Measurements from ENCODE around the gene FAM168A. TPM values are rescaled to one million over a fixed set of nuclear protein-coding genes. Genes with fewer than 3 reads are reported as not detected.

Gene FAM168A
- total and polyA plus RNA-seq, 10 of the 15 experiments (the other 5 are each of a cell fraction or from before 2014, with no cell fraction given), result 1.7 to 20.0 (median 10.0) TPM

GRCh38 chr11:73383249-73384124 lies 214.4 kb downstream of the FAM168A start (continued):
- no peak for TF ChIP-seq CHD1 (IDR thresholded peaks at IDR 0.05; ENCODE audit: low read depth, low read length)
- peak; percentile 80 for TF ChIP-seq RELB (IDR thresholded peaks at IDR 0.05; ENCODE audit: low read depth)
- TF ChIP-seq HDGF (IDR thresholded peaks at IDR 0.05), result no peak
- no peak for TF ChIP-seq HDAC6 (IDR thresholded peaks at IDR 0.05; ENCODE audit: unreplicated experiment)
- no peak for TF ChIP-seq NR2C2 (IDR thresholded peaks at IDR 0.05; ENCODE audit: borderline replicate concordance, control insufficient read depth, insufficient read length, low read depth)
- TF ChIP-seq NR2C1 (IDR thresholded peaks at IDR 0.05), result no peak
- TF ChIP-seq STAT1 (conservative IDR thresholded peaks at IDR 0.05), result no peak
- TF ChIP-seq USF2 (IDR thresholded peaks at IDR 0.05; ENCODE audit: borderline replicate concordance, low read depth, low read length), result no peak
- no peak for TF ChIP-seq CBFB (IDR thresholded peaks at IDR 0.05; ENCODE audit: low read depth)
- TF ChIP-seq E2F8 (IDR thresholded peaks at IDR 0.05; ENCODE audit: low read depth, partially characterized antibody), result no peak
- TF ChIP-seq TCF3 (IDR thresholded peaks at IDR 0.05; ENCODE audit: borderline replicate concordance, insufficient read depth, low read depth, low read length), result no peak
- TF ChIP-seq CHD4 (IDR thresholded peaks at IDR 0.05), result no peak
- 0 out of 2 replicates have a peak, but pooled peaks have one; percentile 12 for TF ChIP-seq ELK1 (IDR thresholded peaks at IDR 0.05; ENCODE audit: low read depth, low read length)
- no peak for TF ChIP-seq CHD2 (IDR thresholded peaks at IDR 0.05; ENCODE audit: borderline replicate concordance, low read depth, low read length)
- TF ChIP-seq CREB1 (IDR thresholded peaks at IDR 0.05; ENCODE audit: low read depth), result no peak
- peak; percentile 23; the same call in 1 of the 2 replicates for TF ChIP-seq RAD21 (IDR thresholded peaks at IDR 0.05; ENCODE audit: insufficient read depth, low read depth, low read length)
- no peak for TF ChIP-seq STAT3 (IDR thresholded peaks at IDR 0.05; ENCODE audit: low read depth, low read length)
- peak; percentile 88 for TF ChIP-seq DPF2 (IDR thresholded peaks at IDR 0.05)
- TF ChIP-seq ZNF207 (IDR thresholded peaks at IDR 0.05; ENCODE audit: borderline replicate concordance), result no peak
- no peak for TF ChIP-seq BHLHE40 (IDR thresholded peaks at IDR 0.05; ENCODE audit: borderline replicate concordance in 1 of 2, low read depth in 2 of 2, low read length in 1 of 2)
- no peak for TF ChIP-seq BCL11A (IDR thresholded peaks at IDR 0.05; ENCODE audit: low read depth, low read length)
- no peak for TF ChIP-seq E2F4 (IDR thresholded peaks at IDR 0.05; ENCODE audit: low read depth, low read length)
